Epithelial cell of esophagus (primary cell): Measurements from ENCODE around the gene ATP2B3.

ENCODE experiments used
- DNase-seq: peaks from one replicate; pipeline ENCODE4 v3.0.0; 2010; ENCODE audit warnings: low read depth
- H3K4me3 ChIP-seq: 2 replicates; pipeline ENCODE4 v1.5.1; 2011; ENCODE audit warnings: mild to moderate bottlenecking, low read length, control low read depth
- TF ChIP-seq, protein P1 (sequence below): IDR thresholded peaks from 2 replicates; pipeline ENCODE4 v1.5.1; 2011; ENCODE audit warnings: low read depth, mild to moderate bottlenecking, low read length, control low read depth, inconsistent platforms; ENCODE audit not compliant: insufficient read depth; ENCODE audit errors: missing control alignments

The ATP2B3 gene

DNA sequence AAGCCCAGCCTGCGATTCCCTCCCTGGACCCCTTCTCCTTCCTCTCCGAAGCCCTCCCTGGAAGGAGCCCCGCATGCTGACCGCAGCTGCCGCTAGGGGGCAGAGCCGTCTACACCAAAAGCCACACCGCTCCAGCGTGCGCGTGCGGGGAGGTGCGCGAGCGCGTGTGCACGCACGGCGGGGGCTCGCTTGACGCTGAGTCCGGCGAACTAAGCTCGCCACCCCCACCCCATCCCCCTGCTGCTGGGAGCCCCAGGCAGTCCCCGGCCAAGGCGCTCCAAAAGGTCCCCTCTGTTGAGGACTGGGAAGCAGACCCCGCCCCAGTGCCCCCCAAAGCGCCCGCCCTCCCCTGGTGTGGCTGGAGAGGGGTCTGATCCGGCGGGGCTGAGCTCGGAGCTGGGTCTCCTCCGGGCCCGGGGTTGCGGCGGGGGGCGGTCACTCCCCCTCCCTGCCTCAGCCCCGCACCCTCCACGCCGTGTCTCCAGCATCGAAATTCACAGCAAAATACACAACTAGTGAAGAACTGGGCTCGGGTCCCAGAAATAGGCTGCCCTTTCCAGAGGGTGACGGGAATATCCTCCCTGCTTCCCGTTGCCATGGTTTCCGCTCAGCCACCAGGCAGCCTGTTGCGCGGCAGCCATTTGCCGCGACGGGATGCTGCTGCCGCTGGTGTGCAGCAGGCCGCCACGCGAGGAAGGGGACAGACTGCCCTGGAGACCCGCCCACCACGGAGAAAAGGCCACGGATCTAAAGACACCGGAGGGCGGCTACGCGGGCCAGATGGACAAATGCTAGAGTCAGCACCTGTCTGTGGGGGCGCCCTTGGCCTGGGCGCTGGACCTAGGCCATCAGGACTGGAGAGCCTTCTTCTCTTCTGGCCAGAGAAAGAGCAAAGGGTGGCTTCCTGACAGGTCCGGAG, 92.7 kb downstream of the ATP2B3 start:
- peak overlapping the region; percentile 14 for H3K4me3 ChIP-seq
- peak; percentile 59 for DNase-seq
- TF ChIP-seq, protein P1, sequence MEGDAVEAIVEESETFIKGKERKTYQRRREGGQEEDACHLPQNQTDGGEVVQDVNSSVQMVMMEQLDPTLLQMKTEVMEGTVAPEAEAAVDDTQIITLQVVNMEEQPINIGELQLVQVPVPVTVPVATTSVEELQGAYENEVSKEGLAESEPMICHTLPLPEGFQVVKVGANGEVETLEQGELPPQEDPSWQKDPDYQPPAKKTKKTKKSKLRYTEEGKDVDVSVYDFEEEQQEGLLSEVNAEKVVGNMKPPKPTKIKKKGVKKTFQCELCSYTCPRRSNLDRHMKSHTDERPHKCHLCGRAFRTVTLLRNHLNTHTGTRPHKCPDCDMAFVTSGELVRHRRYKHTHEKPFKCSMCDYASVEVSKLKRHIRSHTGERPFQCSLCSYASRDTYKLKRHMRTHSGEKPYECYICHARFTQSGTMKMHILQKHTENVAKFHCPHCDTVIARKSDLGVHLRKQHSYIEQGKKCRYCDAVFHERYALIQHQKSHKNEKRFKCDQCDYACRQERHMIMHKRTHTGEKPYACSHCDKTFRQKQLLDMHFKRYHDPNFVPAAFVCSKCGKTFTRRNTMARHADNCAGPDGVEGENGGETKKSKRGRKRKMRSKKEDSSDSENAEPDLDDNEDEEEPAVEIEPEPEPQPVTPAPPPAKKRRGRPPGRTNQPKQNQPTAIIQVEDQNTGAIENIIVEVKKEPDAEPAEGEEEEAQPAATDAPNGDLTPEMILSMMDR: peak; percentile 71

GRCh38 chrX:153610836-153611213, 93.4 kb downstream of the ATP2B3 start:
- H3K4me3 ChIP-seq: no peak overlapping the region
- DNase-seq: no peak
- TF ChIP-seq, protein P1: no peak

- TF ChIP-seq, protein P1: no peak
- no peak for DNase-seq
- H3K4me3 ChIP-seq: no peak overlapping the region
Observed at GRCh38 chrX:153611298-153612095, 94.1 kb downstream of the ATP2B3 start.

DNA sequence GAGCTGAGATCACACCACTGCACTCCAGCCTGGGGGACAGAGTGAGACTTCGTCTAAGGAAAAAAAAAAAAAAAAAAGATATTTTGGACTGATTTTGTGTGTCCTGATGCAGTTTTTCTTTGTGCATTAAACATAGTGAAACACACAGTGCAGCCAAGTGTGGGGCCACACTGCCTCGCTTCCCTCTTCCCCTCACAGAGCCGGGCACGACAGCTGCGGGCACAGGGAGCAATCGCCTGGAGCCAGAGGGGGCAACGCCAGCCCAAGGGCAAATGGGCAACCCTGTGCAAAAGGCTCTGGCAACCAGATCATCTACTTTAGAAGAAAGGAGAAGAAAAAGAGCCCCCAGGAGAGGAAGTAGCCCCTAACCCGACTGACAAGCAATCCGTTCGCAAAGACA, 95.0 kb downstream of the ATP2B3 start:
- TF ChIP-seq, protein P1: no peak
- no peak for DNase-seq
- no peak overlapping the region for H3K4me3 ChIP-seq

DNA sequence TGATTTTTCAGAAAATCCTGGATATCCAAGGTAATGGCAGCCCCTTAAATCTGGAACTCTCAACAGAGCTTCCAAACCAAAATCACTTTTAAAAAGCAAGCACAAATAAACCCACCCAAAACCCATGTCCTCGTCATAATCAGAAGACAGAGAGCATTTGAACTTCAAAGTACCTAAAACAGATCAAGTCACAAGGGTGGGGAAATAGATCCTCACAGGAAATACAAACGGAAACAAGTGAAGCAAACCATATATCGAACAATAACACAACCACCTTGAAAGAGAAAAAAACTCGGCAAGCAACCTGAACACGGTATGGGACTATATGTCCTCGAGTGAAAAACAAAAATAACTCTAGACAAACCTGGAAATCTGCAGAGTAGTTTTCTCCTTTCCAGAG, 97.4 kb downstream of the ATP2B3 start:
- no peak for DNase-seq
- H3K4me3 ChIP-seq: no peak overlapping the region
- TF ChIP-seq, protein P1: no peak

- H3K4me3 ChIP-seq: no peak overlapping the region
- TF ChIP-seq, protein P1: no peak
- peak; percentile 76 for DNase-seq
Observed at GRCh38 chrX:153620576-153620975, 103.1 kb downstream of the ATP2B3 start.
